CD14-positive monocyte (primary cell): ENCODE results near the gene ASTN2. TPM values are rescaled to one million over a fixed set of nuclear protein-coding genes. Genes with fewer than 3 reads are reported as not detected.

Experiments
- DNase-seq, 3 donors: peaks; one replicate each; pipeline ENCODE4 v3.0.0-alpha.2; 2011 to 2022
- H2AFZ ChIP-seq: 2 replicates; pipeline ENCODE4 v1.6.0; 2012; ENCODE audit warnings: mild to moderate bottlenecking, low read depth, low read length, inconsistent platforms; ENCODE audit not compliant: insufficient read depth, poor library complexity, severe bottlenecking
- H3K27ac ChIP-seq, 2 donors: 1 replicate in 1 of 2; 2 replicates in 1 of 2; pipeline ENCODE4 v1.5.1; 2012 to 2013; ENCODE audit warnings: low read length in 2 of 2, control low read depth in 1 of 2, inconsistent platforms in 1 of 2, low read depth in 1 of 2, mild to moderate bottlenecking in 1 of 2
- H3K27me3 ChIP-seq, 2 donors: one replicate each; pipeline versions ENCODE4 v1.6.0 to v1.6.1; 2011 to 2013; ENCODE audit warnings: low read length in 2 of 2; ENCODE audit not compliant: control insufficient read depth in 2 of 2, insufficient read depth in 2 of 2
- H3K36me3 ChIP-seq, 2 donors: replicated peaks in 1 of 2; 1 replicate in 1 of 2; 2 replicates in 1 of 2; pipeline versions ENCODE4 v1.5.1 to v1.6.1; 2012 to 2013; ENCODE audit warnings: low read length in 2 of 2, control low read depth in 1 of 2, inconsistent platforms in 1 of 2, mild to moderate bottlenecking in 1 of 2; ENCODE audit not compliant: insufficient read depth in 2 of 2, control insufficient read depth in 1 of 2
- H3K4me1 ChIP-seq, 2 donors: 1 replicate in 1 of 2; 2 replicates in 1 of 2; pipeline versions ENCODE4 v1.5.1 to v1.6.1; 2012 to 2013; ENCODE audit warnings: low read length in 2 of 2, control low read depth in 1 of 2, inconsistent platforms in 1 of 2, mild to moderate bottlenecking in 1 of 2, moderate library complexity in 1 of 2; ENCODE audit not compliant: insufficient read depth in 2 of 2, control insufficient read depth in 1 of 2
- H3K4me2 ChIP-seq: replicated peaks from 2 replicates; pipeline ENCODE3; 2012; ENCODE audit warnings: low read length, moderate library complexity, mild to moderate bottlenecking; ENCODE audit not compliant: poor library complexity, severe bottlenecking; ENCODE audit errors: extremely low read depth
- H3K4me3 ChIP-seq, 3 experiments: fragments of 200-600 bp in 1 of 3; sonication (generic) in 1 of 3; replicated peaks in 1 of 3; 1 replicate in 2 of 3; 2 replicates in 1 of 3; pipeline ENCODE4 v1.5.1; 2011 to 2013; ENCODE audit warnings: low read length in 3 of 3, mild to moderate bottlenecking in 3 of 3, control low read depth in 2 of 3, low read depth in 2 of 3, inconsistent platforms in 1 of 3, moderate library complexity in 1 of 3
- H3K79me2 ChIP-seq: 2 replicates; pipeline ENCODE4 v1.6.0; 2012; ENCODE audit warnings: mild to moderate bottlenecking, control low read depth, inconsistent platforms, low read length, moderate library complexity; ENCODE audit not compliant: insufficient read depth
- H3K9ac ChIP-seq: 2 replicates; pipeline ENCODE4 v1.6.0; 2017; ENCODE audit warnings: low read length, mild to moderate bottlenecking; ENCODE audit not compliant: insufficient read depth, poor library complexity, severe bottlenecking
- H3K9me3 ChIP-seq, 2 donors: replicated peaks in 1 of 2; 1 replicate in 1 of 2; 2 replicates in 1 of 2; pipeline versions ENCODE4 v1.5.1 to v1.6.1; 2012 to 2013; ENCODE audit warnings: low read length in 2 of 2, control low read depth in 1 of 2; ENCODE audit not compliant: control insufficient read depth in 1 of 2, insufficient read depth in 1 of 2
- H4K20me1 ChIP-seq: 2 replicates; pipeline ENCODE4 v1.6.0; 2012; ENCODE audit warnings: mild to moderate bottlenecking, low read length, control low read depth, moderate library complexity; ENCODE audit not compliant: insufficient read depth
- H3K27ac Mint-ChIP-seq, 7 donors: one replicate each; pipeline ENCODE4 v1.8.0; 2020; ENCODE audit warnings: mild to moderate bottlenecking in 7 of 7, mixed read lengths in 7 of 7, moderate library complexity in 6 of 7, inconsistent platforms in 2 of 7
- H3K27me3 Mint-ChIP-seq, 3 donors: one replicate each; pipeline ENCODE4 v1.8.0; 2021 to 2022; ENCODE audit warnings: low read depth in 3 of 3, mild to moderate bottlenecking in 3 of 3, mixed read lengths in 3 of 3, moderate library complexity in 3 of 3, inconsistent platforms in 1 of 3
- H3K36me3 Mint-ChIP-seq, 2 donors: one replicate each; pipeline ENCODE4 v1.8.0; 2020; ENCODE audit warnings: mixed read lengths in 2 of 2, inconsistent platforms in 1 of 2, mild to moderate bottlenecking in 1 of 2
- H3K4me1 Mint-ChIP-seq: one replicate; pipeline ENCODE4 v1.8.0; 2020; ENCODE audit warnings: mild to moderate bottlenecking, mixed read lengths
- H3K4me3 Mint-ChIP-seq, 2 donors: one replicate each; pipeline ENCODE4 v1.8.0; 2020; ENCODE audit warnings: mild to moderate bottlenecking in 2 of 2, mixed read lengths in 2 of 2, moderate library complexity in 1 of 2
- H3K9me3 Mint-ChIP-seq, 7 donors: one replicate each; pipeline ENCODE4 v1.8.0; 2020 to 2022; ENCODE audit warnings: mixed read lengths in 7 of 7, mild to moderate bottlenecking in 6 of 7, moderate library complexity in 6 of 7, inconsistent platforms in 2 of 7
- CTCF ChIP-seq: fragments of 200-600 bp; IDR thresholded peaks from one replicate; pipeline ENCODE4 v1.8.0; 2022; ENCODE audit warnings: antibody characterized with exemption, mild to moderate bottlenecking
- WGBS: methylation state at CpG from one replicate; pipeline ENCODE4 v1.1.5; 2013; ENCODE audit warnings: missing lambda C conversion rate; ENCODE audit not compliant: insufficient coverage; 5-methylcytosine and 5-hydroxymethylcytosine counted together
- intact Hi-C, 2 donors: fragments of 100-400 bp; cut with micrococcal nuclease; formaldehyde crosslinking; loops; one replicate each; pipeline versions ENCODE4 v1.15.0 to v1.15.1; 2023
- polyA plus RNA-seq, 3 donors: library from polyadenylated mRNA; depleted of rRNA in 1 of 3; unstranded in 2 of 3; stranded (reverse) in 1 of 3; fragments of 300-500 nt in 2 of 3; fragments of >200 nt in 1 of 3; fragmentation: Illumina TruSeq in 2 of 3; gene quantifications; 1 replicate in 2 of 3; 2 replicates in 1 of 3; pipeline ENCODE4 v1.2.3, GENCODE V29; 2012 to 2021

The ASTN2 gene
- polyA plus RNA-seq, 3 donors = not detected

DNA sequence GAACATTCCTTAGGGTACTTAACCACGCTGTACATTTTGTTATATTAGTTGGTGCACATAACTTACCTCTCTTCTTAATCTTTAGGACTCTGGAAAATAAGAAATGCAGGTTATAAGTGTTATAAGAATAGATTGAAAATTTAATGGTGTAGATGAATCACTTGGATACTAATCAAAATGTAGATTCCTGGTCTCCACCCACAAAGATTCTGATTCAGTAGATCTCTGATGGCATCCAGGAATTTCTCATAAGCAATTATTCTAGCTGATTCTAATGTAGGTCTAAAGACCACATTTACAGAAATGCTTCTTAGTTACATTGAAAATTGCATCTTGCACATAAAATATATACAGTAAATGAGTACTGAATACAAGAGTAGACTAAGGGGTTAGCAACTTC is 38.9 kb upstream of the ASTN2 start:
- H4K20me1 ChIP-seq = no peaks in the 10 kb centered on the region
- H2AFZ ChIP-seq = no peak overlapping the region
- Mint-ChIP-seq H3K4me3 (no peak overlapping the region), H3K4me1 (no peaks in the 10 kb centered on the region), H3K27ac (no peak overlapping the region), H3K9me3 (no peaks in the 10 kb centered on the region), H3K36me3 (no peaks in the 10 kb centered on the region), H3K27me3 (peaks cover 0 to 3% (median 1%) of the 10 kb centered on the region in 3 donors)
- H3K9me3 ChIP-seq = no peaks in the 10 kb centered on the region
- H3K36me3 ChIP-seq = no peaks in the 10 kb centered on the region
- no peak for TF ChIP-seq CTCF
- no peak overlapping the region for H3K9ac ChIP-seq
- intact Hi-C loops = no loop called here
- H3K27me3 ChIP-seq = no peaks in the 10 kb centered on the region
- WGBS = no CpG with 5 or more reads among the region's 1 CpG
- H3K27ac ChIP-seq = no peak overlapping the region
- no peak overlapping the region for H3K4me2 ChIP-seq
- DNase-seq = no peak
- H3K4me1 ChIP-seq = no peaks in the 10 kb centered on the region
- H3K4me3 ChIP-seq = no peak overlapping the region
- no peaks in the 10 kb centered on the region for H3K79me2 ChIP-seq

GRCh38 chr9:117451311-117451710 is 36.5 kb upstream of the ASTN2 start:
- no peak overlapping the region for H3K27ac ChIP-seq
- no peaks in the 10 kb centered on the region for H3K4me1 ChIP-seq
- H3K9me3 Mint-ChIP-seq = no peaks in the 10 kb centered on the region
- H3K4me3 ChIP-seq = no peak overlapping the region
- no peak overlapping the region for H3K4me3 Mint-ChIP-seq
- WGBS = no CpG with 5 or more reads among the region's 2 CpGs
- H2AFZ ChIP-seq = no peak overlapping the region
- H3K4me2 ChIP-seq = no peak overlapping the region
- intact Hi-C loops = no loop called here
- no peaks in the 10 kb centered on the region for H3K9me3 ChIP-seq
- no peaks in the 10 kb centered on the region for H3K27me3 ChIP-seq
- no peaks in the 10 kb centered on the region for H3K36me3 ChIP-seq
- H3K36me3 Mint-ChIP-seq = no peaks in the 10 kb centered on the region
- no peak overlapping the region for H3K27ac Mint-ChIP-seq
- no peak overlapping the region for H3K9ac ChIP-seq
- TF ChIP-seq CTCF = no peak
- DNase-seq = no peak
- H3K27me3 Mint-ChIP-seq = peaks cover under 1 to 3% (median 1%) of the 10 kb centered on the region in 3 donors
- no peaks in the 10 kb centered on the region for H3K79me2 ChIP-seq
- H4K20me1 ChIP-seq = no peaks in the 10 kb centered on the region
- no peaks in the 10 kb centered on the region for H3K4me1 Mint-ChIP-seq
